ENCODE measurements around the gene ATOX1. TPM values are rescaled to one million over a fixed set of nuclear protein-coding genes. Genes with fewer than 3 reads are reported as not detected.

The ATOX1 gene
- total RNA-seq, 1 donor from 2014 or later = 265 TPM

GRCh38 chr5:151741678-151742423 lies 16.6 kb downstream of the ATOX1 start:
- Histone ChIP-seq H4K20me1 (ENCODE audit: insufficient read depth, low read length) (no peaks in the 10 kb centered on the region), H3K4me1 (ENCODE audit: insufficient read depth, low read length) (peaks cover 68% of the 10 kb centered on the region), H3K4me2 (ENCODE audit: low read length) (peak overlapping the region; percentile 82), H3K36me3 (ENCODE audit: insufficient read depth, low read length) (no peaks in the 10 kb centered on the region), H3K9me3 (ENCODE audit: insufficient read depth, low read depth, low read length) (no peaks in the 10 kb centered on the region), H3K27ac (ENCODE audit: low read depth, low read length) (peak overlapping the region; percentile 100), H3K9ac (ENCODE audit: low read length) (peak overlapping the region; percentile 92), H3K27me3 (ENCODE audit: insufficient read depth, low read length) (no peaks in the 10 kb centered on the region), H3K79me2 (ENCODE audit: insufficient read depth, low read length) (no peaks in the 10 kb centered on the region), H2AFZ (ENCODE audit: low read depth, low read length) (no peak overlapping the region), H3K4me3 (ENCODE audit: insufficient read depth, low read depth, low read length) (no peak overlapping the region)
- peaks cover 69% of the 10 kb centered on the region for H3K4me1 Mint-ChIP-seq (ENCODE audit: low read depth, unreplicated experiment)
- FAIRE-seq = no peak
- H3K36me3 Mint-ChIP-seq (ENCODE audit: low read depth, unreplicated experiment) = peaks cover 5% of the 10 kb centered on the region
- peak; percentile 83 for DNase-seq (ENCODE audit: low read depth)
- no peaks in the 10 kb centered on the region for H3K9me3 Mint-ChIP-seq (ENCODE audit: unreplicated experiment)
- no peaks in the 10 kb centered on the region for H3K27me3 Mint-ChIP-seq (ENCODE audit: low read depth, unreplicated experiment)
- H3K27ac Mint-ChIP-seq (ENCODE audit: unreplicated experiment) = peak overlapping the region; percentile 99
- peak overlapping the region; percentile 40 for H3K4me3 Mint-ChIP-seq (ENCODE audit: unreplicated experiment)
- TF ChIP-seq EZH2 (IDR thresholded peaks at IDR 0.05; ENCODE audit: insufficient read depth, low read length) (no peak), CTCF (IDR thresholded peaks at IDR 0.05; ENCODE audit: insufficient read depth, low read depth, low read length) (no peak)

- no peaks in the 10 kb centered on the region for H3K27me3 ChIP-seq (ENCODE audit: insufficient read depth, low read length)
- H3K79me2 ChIP-seq (ENCODE audit: insufficient read depth, low read length) = no peaks in the 10 kb centered on the region
- no peak for TF ChIP-seq CTCF (IDR thresholded peaks at IDR 0.05; ENCODE audit: insufficient read depth, low read depth, low read length)
- no peak for TF ChIP-seq EZH2 (IDR thresholded peaks at IDR 0.05; ENCODE audit: insufficient read depth, low read length)
- peak overlapping the region; percentile 100 for H3K27ac ChIP-seq (ENCODE audit: low read depth, low read length)
- H3K4me1 ChIP-seq (ENCODE audit: insufficient read depth, low read length) = peaks cover 66% of the 10 kb centered on the region
- H4K20me1 ChIP-seq (ENCODE audit: insufficient read depth, low read length) = no peaks in the 10 kb centered on the region
- no peaks in the 10 kb centered on the region for H3K36me3 ChIP-seq (ENCODE audit: insufficient read depth, low read length)
- Mint-ChIP-seq H3K4me1 (ENCODE audit: low read depth, unreplicated experiment) (peaks cover 68% of the 10 kb centered on the region), H3K9me3 (ENCODE audit: unreplicated experiment) (no peaks in the 10 kb centered on the region), H3K27ac (ENCODE audit: unreplicated experiment) (peak overlapping the region; percentile 99), H3K27me3 (ENCODE audit: low read depth, unreplicated experiment) (no peaks in the 10 kb centered on the region), H3K4me3 (ENCODE audit: unreplicated experiment) (peak overlapping the region; percentile 71), H3K36me3 (ENCODE audit: low read depth, unreplicated experiment) (peaks cover 5% of the 10 kb centered on the region)
- peak overlapping the region; percentile 92 for H3K9ac ChIP-seq (ENCODE audit: low read length)
- peak overlapping the region; percentile 35 for H3K4me3 ChIP-seq (ENCODE audit: insufficient read depth, low read depth, low read length)
- H2AFZ ChIP-seq (ENCODE audit: low read depth, low read length) = no peak overlapping the region
- no peaks in the 10 kb centered on the region for H3K9me3 ChIP-seq (ENCODE audit: insufficient read depth, low read depth, low read length)
- peak overlapping the region; percentile 82 for H3K4me2 ChIP-seq (ENCODE audit: low read length)
- no peak for FAIRE-seq
- peak; percentile 82 for DNase-seq (ENCODE audit: low read depth)
These were observed 17.5 kb downstream of the ATOX1 start for GRCh38 chr5:151740958-151741373.
